ENCODE measurements around the gene PCNX3.
A peak's percentile ranks its signal among the peaks of the same experiment; 100 is the strongest.

Gene PCNX3

GRCh38 chr11:65613091-65613928 is 2.3 kb upstream of the PCNX3 start:
- peak in 1 of 2 donors; percentile 17 for DNase-seq (ENCODE audit: low read depth in 2 of 2)
- peak overlapping the region; percentile 81 to 85 for H3K4me3 ChIP-seq (replicated peaks in 1 of 2; ENCODE audit: low read depth in 2 of 2, low read length in 2 of 2)
- no peak for TF ChIP-seq CTCF (IDR thresholded peaks at IDR 0.05; ENCODE audit: low read depth, low read length)

GRCh38 chr11:65615950-65616574 is 486 bp downstream of the PCNX3 start:
- peak overlapping the region; percentile 74 to 95 for H3K4me3 ChIP-seq (replicated peaks in 1 of 2; ENCODE audit: low read depth in 2 of 2, low read length in 2 of 2)
- peak; percentile 17 to 27 for DNase-seq (ENCODE audit: low read depth in 2 of 2)
- no peak for TF ChIP-seq CTCF (IDR thresholded peaks at IDR 0.05; ENCODE audit: low read depth, low read length)

GRCh38 chr11:65616575-65617001 is 1.0 kb downstream of the PCNX3 start:
- H3K4me3 ChIP-seq (replicated peaks in 1 of 2; ENCODE audit: low read depth in 2 of 2, low read length in 2 of 2), result peak overlapping the region; percentile 74 to 95
- no peak for TF ChIP-seq CTCF (IDR thresholded peaks at IDR 0.05; ENCODE audit: low read depth, low read length)
- DNase-seq (ENCODE audit: low read depth in 2 of 2), result no peak

- peak overlapping the region in 1 of 2 donors; percentile 95 for H3K4me3 ChIP-seq (replicated peaks in 1 of 2; ENCODE audit: low read depth in 2 of 2, low read length in 2 of 2)
- no peak for TF ChIP-seq CTCF (IDR thresholded peaks at IDR 0.05; ENCODE audit: low read depth, low read length)
Observed at GRCh38 chr11:65617136-65617850, 1.7 kb downstream of the PCNX3 start.

GRCh38 chr11:65617990-65618751 is 2.6 kb downstream of the PCNX3 start:
- DNase-seq (ENCODE audit: low read depth in 2 of 2), result no peak
- no peak for TF ChIP-seq CTCF (IDR thresholded peaks at IDR 0.05; ENCODE audit: low read depth, low read length)
- no peak overlapping the region for H3K4me3 ChIP-seq (replicated peaks in 1 of 2; ENCODE audit: low read depth in 2 of 2, low read length in 2 of 2)

More at GRCh38 chr11:65617136-65617850, 1.7 kb downstream of the PCNX3 start:
- no peak for DNase-seq (ENCODE audit: low read depth in 2 of 2)

- TF ChIP-seq CTCF (IDR thresholded peaks at IDR 0.05; ENCODE audit: low read depth, low read length), result no peak
Observed at GRCh38 chr11:65618763-65619162, 3.2 kb downstream of the PCNX3 start.

More at GRCh38 chr11:65618763-65619162, 3.2 kb downstream of the PCNX3 start:
- no peak overlapping the region for H3K4me3 ChIP-seq (replicated peaks in 1 of 2; ENCODE audit: low read depth in 2 of 2, low read length in 2 of 2)
- DNase-seq (ENCODE audit: low read depth in 2 of 2), result no peak
